ENCODE results near the gene YAP1.

YAP1 gene

DNA sequence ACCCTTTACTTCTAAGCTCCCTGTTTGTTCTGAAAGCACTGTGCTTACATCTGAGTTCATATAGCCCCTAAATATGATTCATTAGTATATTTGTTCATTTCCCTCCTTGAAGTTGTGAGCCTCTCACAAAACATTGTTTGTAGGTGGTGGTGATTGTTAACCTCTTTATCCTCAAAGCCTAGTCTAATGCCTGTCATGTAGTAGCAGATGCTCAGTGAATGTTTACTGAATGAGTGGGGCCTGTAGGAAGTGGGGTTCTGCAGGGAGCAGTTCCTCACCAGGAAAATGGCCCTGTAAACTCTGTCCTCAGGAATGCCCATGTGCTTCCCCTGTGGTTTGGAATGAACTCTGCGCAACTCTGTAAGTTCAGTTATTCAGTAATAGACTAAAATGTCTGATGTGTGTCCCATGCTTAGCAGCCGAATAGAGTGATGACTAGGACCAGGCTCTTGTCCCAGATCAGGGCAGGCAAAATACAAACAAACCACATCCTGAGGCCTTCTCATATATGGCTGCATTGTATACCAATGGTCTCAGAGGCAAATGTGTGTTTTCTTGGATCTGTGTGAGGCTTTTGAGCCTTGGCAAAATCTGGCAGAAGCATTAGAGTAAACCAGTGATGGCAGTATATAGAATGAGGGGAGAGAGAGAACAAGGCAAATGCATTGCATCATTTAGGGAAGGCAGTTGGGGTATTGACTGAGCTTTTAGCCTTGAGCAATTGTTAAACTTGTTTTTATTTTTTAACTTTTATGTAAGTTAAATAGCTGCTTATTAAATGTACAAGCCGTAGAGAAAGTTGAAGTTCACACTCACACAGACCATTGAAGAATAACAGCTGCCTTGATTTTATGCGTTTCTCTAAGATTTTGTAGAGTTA is 115.7 kb downstream of the YAP1 start:
- Histone ChIP-seq H3K4me3 (ENCODE audit: insufficient read depth, low read length, poor library complexity, severe bottlenecking) (no peak overlapping the region), H3F3A (ENCODE audit: insufficient read depth) (no peaks in the 10 kb centered on the region), H3K4me2 (ENCODE audit: low read depth, low read length, poor library complexity, severe bottlenecking) (no peak overlapping the region), H3K36me3 (ENCODE audit: low read length) (no peaks in the 10 kb centered on the region), H3K9me3 (ENCODE audit: insufficient read depth, low read length) (no peaks in the 10 kb centered on the region), H3K79me2 (ENCODE audit: insufficient read depth, low read length) (no peaks in the 10 kb centered on the region), H4K20me1 (ENCODE audit: low read depth, low read length) (no peaks in the 10 kb centered on the region), H3K27ac (ENCODE audit: low read depth, low read length) (no peak overlapping the region), H3K9ac (ENCODE audit: low read length) (no peak overlapping the region), H3K27me3 (ENCODE audit: low read length) (no peaks in the 10 kb centered on the region), H3K9me2 (replicated peaks; ENCODE audit: insufficient read depth, low read length) (no peaks in the 10 kb centered on the region), H2AFZ (ENCODE audit: low read depth, low read length, severe bottlenecking) (no peak overlapping the region)
- no peak for TF ChIP-seq EZH2phosphoT487 (conservative IDR thresholded peaks at IDR 0.05; ENCODE audit: low read length)
- TF ChIP-seq, protein P1, sequence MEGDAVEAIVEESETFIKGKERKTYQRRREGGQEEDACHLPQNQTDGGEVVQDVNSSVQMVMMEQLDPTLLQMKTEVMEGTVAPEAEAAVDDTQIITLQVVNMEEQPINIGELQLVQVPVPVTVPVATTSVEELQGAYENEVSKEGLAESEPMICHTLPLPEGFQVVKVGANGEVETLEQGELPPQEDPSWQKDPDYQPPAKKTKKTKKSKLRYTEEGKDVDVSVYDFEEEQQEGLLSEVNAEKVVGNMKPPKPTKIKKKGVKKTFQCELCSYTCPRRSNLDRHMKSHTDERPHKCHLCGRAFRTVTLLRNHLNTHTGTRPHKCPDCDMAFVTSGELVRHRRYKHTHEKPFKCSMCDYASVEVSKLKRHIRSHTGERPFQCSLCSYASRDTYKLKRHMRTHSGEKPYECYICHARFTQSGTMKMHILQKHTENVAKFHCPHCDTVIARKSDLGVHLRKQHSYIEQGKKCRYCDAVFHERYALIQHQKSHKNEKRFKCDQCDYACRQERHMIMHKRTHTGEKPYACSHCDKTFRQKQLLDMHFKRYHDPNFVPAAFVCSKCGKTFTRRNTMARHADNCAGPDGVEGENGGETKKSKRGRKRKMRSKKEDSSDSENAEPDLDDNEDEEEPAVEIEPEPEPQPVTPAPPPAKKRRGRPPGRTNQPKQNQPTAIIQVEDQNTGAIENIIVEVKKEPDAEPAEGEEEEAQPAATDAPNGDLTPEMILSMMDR (IDR thresholded peaks at IDR 0.05; ENCODE audit: insufficient read depth, low read length, poor library complexity, severe bottlenecking), result no peak

DNA sequence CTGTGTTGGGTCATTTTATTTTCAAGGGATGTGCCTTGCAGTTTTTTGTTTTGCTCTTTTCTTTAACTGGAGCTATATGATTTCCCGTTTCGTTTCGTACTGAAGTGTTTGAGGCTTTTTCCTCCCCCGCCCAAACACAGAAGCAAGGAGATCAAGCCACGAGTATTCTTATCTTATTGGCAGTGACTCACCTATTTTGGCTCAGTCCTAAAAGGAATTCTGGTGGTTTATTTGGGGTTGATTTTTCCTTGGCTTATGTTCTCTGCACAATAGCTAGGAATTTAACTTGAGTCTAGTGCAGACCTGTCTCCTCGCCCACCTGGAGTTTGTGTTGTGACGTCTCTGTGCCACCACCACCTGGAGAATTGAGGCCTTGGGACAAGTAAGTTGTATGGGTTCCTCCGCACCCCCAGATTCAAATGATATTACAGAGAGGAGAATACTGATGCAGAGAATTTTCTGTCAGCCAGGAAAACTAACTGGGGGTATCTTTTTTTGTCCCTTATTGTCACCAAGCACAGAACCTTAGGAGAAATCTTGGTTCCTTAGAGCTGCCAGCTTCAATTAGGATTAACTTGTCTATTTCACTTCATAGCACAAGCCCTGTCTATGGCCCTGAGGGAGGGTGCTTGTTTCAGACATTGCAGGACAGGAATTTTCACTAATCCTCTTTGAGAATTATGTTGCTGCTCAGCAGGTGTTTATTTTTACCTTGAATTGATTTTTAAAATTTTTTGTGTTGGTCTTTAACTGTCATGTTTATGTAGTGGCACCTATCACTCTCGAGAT is 116.6 kb downstream of the YAP1 start:
- H3K4me2 ChIP-seq (ENCODE audit: low read depth, low read length, poor library complexity, severe bottlenecking), result no peak overlapping the region
- no peak overlapping the region for H3K9ac ChIP-seq (ENCODE audit: low read length)

DNA sequence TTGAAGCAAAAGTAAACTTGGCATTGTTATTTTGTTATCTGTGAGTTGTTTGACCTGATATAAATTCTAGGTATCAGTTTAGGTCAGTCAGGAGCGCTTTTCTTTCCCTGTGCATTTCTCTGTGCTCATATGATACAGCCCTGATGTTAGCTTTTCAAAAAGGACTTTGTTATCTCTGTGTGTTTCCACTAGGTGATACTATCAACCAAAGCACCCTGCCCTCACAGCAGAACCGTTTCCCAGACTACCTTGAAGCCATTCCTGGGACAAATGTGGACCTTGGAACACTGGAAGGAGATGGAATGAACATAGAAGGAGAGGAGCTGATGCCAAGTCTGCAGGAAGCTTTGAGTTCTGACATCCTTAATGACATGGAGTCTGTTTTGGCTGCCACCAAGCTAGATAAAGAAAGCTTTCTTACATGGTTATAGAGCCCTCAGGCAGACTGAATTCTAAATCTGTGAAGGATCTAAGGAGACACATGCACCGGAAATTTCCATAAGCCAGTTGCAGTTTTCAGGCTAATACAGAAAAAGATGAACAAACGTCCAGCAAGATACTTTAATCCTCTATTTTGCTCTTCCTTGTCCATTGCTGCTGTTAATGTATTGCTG is 119.4 kb downstream of the YAP1 start:
- H3K27me3 ChIP-seq (ENCODE audit: low read length), result no peaks in the 10 kb centered on the region
- no peaks in the 10 kb centered on the region for H3K79me2 ChIP-seq (ENCODE audit: insufficient read depth, low read length)
- H3K4me2 ChIP-seq (ENCODE audit: low read depth, low read length, poor library complexity, severe bottlenecking), result no peak overlapping the region
- H3K36me3 ChIP-seq (ENCODE audit: low read length), result no peaks in the 10 kb centered on the region
- no peaks in the 10 kb centered on the region for H4K20me1 ChIP-seq (ENCODE audit: low read depth, low read length)
- no peaks in the 10 kb centered on the region for H3K9me2 ChIP-seq (replicated peaks; ENCODE audit: insufficient read depth, low read length)
- H3K9me3 ChIP-seq (ENCODE audit: insufficient read depth, low read length), result no peaks in the 10 kb centered on the region
- H3K27ac ChIP-seq (ENCODE audit: low read depth, low read length), result no peak overlapping the region
- H3F3A ChIP-seq (ENCODE audit: insufficient read depth), result no peaks in the 10 kb centered on the region
- H3K4me3 ChIP-seq (ENCODE audit: insufficient read depth, low read length, poor library complexity, severe bottlenecking), result no peak overlapping the region
- no peak overlapping the region for H3K9ac ChIP-seq (ENCODE audit: low read length)
- no peak overlapping the region for H2AFZ ChIP-seq (ENCODE audit: low read depth, low read length, severe bottlenecking)
- TF ChIP-seq, protein P1 (IDR thresholded peaks at IDR 0.05; ENCODE audit: insufficient read depth, low read length, poor library complexity, severe bottlenecking), result no peak
- no peak for TF ChIP-seq EZH2phosphoT487 (conservative IDR thresholded peaks at IDR 0.05; ENCODE audit: low read length)

More for the DNA sequence above, 116.6 kb downstream of the YAP1 start:
- H3K27ac ChIP-seq (ENCODE audit: low read depth, low read length), result no peak overlapping the region
- no peak overlapping the region for H2AFZ ChIP-seq (ENCODE audit: low read depth, low read length, severe bottlenecking)
- H3F3A ChIP-seq (ENCODE audit: insufficient read depth), result no peaks in the 10 kb centered on the region
- H3K9me3 ChIP-seq (ENCODE audit: insufficient read depth, low read length), result no peaks in the 10 kb centered on the region
- H3K79me2 ChIP-seq (ENCODE audit: insufficient read depth, low read length), result no peaks in the 10 kb centered on the region
- no peaks in the 10 kb centered on the region for H4K20me1 ChIP-seq (ENCODE audit: low read depth, low read length)
- no peak overlapping the region for H3K4me3 ChIP-seq (ENCODE audit: insufficient read depth, low read length, poor library complexity, severe bottlenecking)
- H3K9me2 ChIP-seq (replicated peaks; ENCODE audit: insufficient read depth, low read length), result no peaks in the 10 kb centered on the region
- no peaks in the 10 kb centered on the region for H3K36me3 ChIP-seq (ENCODE audit: low read length)
- TF ChIP-seq, protein P1 (IDR thresholded peaks at IDR 0.05; ENCODE audit: insufficient read depth, low read length, poor library complexity, severe bottlenecking), result no peak
- TF ChIP-seq EZH2phosphoT487 (conservative IDR thresholded peaks at IDR 0.05; ENCODE audit: low read length), result no peak
- H3K27me3 ChIP-seq (ENCODE audit: low read length), result no peaks in the 10 kb centered on the region
